GM18873 (cell line): ENCODE measurements around the gene STATH.
"Not testable (repeated sequence)": the region's sequence is repeated elsewhere in the genome, so short reads cannot be mapped to it uniquely, and the experiment has no call there.

Source experiments
- ATAC-seq: cut with Tn5 transposase; IDR thresholded peaks from one replicate; pipeline ENCODE4 v1.9.1; 2021; ENCODE audit warnings: mild to moderate bottlenecking, moderate library complexity, moderate number of reproducible peaks; ENCODE audit not compliant: unreplicated experiment, low FRiP score

STATH gene

DNA sequence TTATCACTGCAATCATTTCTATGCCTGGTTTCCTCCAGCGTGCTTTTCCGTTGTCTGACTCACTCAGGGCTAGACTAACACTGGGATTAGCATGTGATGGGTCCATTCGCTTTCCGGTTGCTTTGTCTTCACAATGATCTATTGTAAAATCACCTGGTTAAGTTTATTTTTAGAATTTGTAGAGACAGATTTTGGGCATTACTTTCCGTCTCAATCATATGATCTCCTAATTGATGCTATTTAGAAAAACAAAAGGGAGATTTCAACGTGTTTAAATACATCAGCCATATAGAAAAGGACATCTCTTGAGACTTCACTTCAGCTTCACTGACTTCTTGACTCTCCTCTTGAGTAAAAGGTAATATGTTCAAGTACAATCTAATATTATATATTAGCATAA is 54.4 kb downstream of the STATH start, which contains the start of gene HTN1:
HTN1 (plus strand) TSS at position 301 of the 400 bp plus-strand sequence. CDS start 2,639 bp downstream, outside the sequence.
- ATAC-seq, result not testable (repeated sequence)
